TTC549 (cell line): Measurements from ENCODE around the gene CD300LG.
"Not testable (repeated sequence)": the region's sequence is repeated elsewhere in the genome, so short reads cannot be mapped to it uniquely, and the experiment has no call there.

Source experiments
- FAIRE-seq: peaks from 2 replicates; lab custom pipeline; 2012; peaks lifted over from hg19 to GRCh38; lab: Jason Lieb, UNC

CD300LG gene

GRCh38 chr17:43856141-43856540, 9.2 kb downstream of the CD300LG start:
- no peak for FAIRE-seq

- FAIRE-seq, result no peak
Observed at GRCh38 chr17:43857141-43857540, 10.2 kb downstream of the CD300LG start.

GRCh38 chr17:43857957-43858600, 11.1 kb downstream of the CD300LG start:
- no peak for FAIRE-seq

GRCh38 chr17:43860077-43860725, 13.2 kb downstream of the CD300LG start:
- no peak for FAIRE-seq

GRCh38 chr17:43860927-43861622, 14.1 kb downstream of the CD300LG start:
- no peak for FAIRE-seq

- no peak for FAIRE-seq
Observed at GRCh38 chr17:43861960-43862359, 15.0 kb downstream of the CD300LG start.

- FAIRE-seq, result no peak
Observed at GRCh38 chr17:43864161-43864984, 17.4 kb downstream of the CD300LG start.

GRCh38 chr17:43868226-43868994, 21.4 kb downstream of the CD300LG start:
- FAIRE-seq, result no peak

GRCh38 chr17:43869031-43869430, 22.1 kb downstream of the CD300LG start:
- FAIRE-seq, result not testable (repeated sequence)

GRCh38 chr17:43871946-43872690, 25.1 kb downstream of the CD300LG start:
- no peak for FAIRE-seq

- no peak for FAIRE-seq
Observed at GRCh38 chr17:43873091-43873490, 26.1 kb downstream of the CD300LG start.

GRCh38 chr17:43873815-43874214, 26.8 kb downstream of the CD300LG start:
- no peak for FAIRE-seq

GRCh38 chr17:43874293-43874692, 27.3 kb downstream of the CD300LG start:
- FAIRE-seq, result no peak

GRCh38 chr17:43875476-43876147, 28.6 kb downstream of the CD300LG start:
- FAIRE-seq, result no peak

GRCh38 chr17:43877031-43877430, 30.1 kb downstream of the CD300LG start:
- FAIRE-seq, result no peak

- FAIRE-seq, result no peak
Observed at GRCh38 chr17:43877451-43878155, 30.6 kb downstream of the CD300LG start.

GRCh38 chr17:43878260-43879175, 31.5 kb downstream of the CD300LG start:
- FAIRE-seq, result no peak

GRCh38 chr17:43879723-43880419, 32.9 kb downstream of the CD300LG start:
- no peak for FAIRE-seq
